GM21723 (cell line): ENCODE measurements around the gene LAPTM4A.
"Not testable (repeated sequence)": the region's sequence is repeated elsewhere in the genome, so short reads cannot be mapped to it uniquely, and the experiment has no call there.

ENCODE experiments used
- ATAC-seq: cut with Tn5 transposase; IDR thresholded peaks from one replicate; pipeline ENCODE4 v1.9.1; 2021; ENCODE audit warnings: mild to moderate bottlenecking, moderate library complexity; ENCODE audit not compliant: unreplicated experiment

The LAPTM4A gene

GRCh38 chr2:20052861-20053281, 1.4 kb upstream of the LAPTM4A start:
- ATAC-seq = no peak

- no peak for ATAC-seq
Measured at GRCh38 chr2:20052229-20052851, 912 bp upstream of the LAPTM4A start.

- ATAC-seq = peak; percentile 30
Measured at GRCh38 chr2:20050646-20051531, 539 bp downstream of the LAPTM4A start.

- no peak for ATAC-seq
Measured at GRCh38 chr2:20050104-20050645, 1.3 kb downstream of the LAPTM4A start.

GRCh38 chr2:20049637-20050036, 1.8 kb downstream of the LAPTM4A start:
- ATAC-seq = no peak

- ATAC-seq = no peak
Measured at GRCh38 chr2:20048488-20049448, 2.7 kb downstream of the LAPTM4A start.

- not testable (repeated sequence) for ATAC-seq
Measured at GRCh38 chr2:20045712-20046292, 5.6 kb downstream of the LAPTM4A start.

GRCh38 chr2:20044778-20045177, 6.7 kb downstream of the LAPTM4A start:
- no peak for ATAC-seq

GRCh38 chr2:20042531-20042930, 8.9 kb downstream of the LAPTM4A start:
- ATAC-seq = no peak

GRCh38 chr2:20040489-20041172, 10.8 kb downstream of the LAPTM4A start:
- no peak for ATAC-seq

GRCh38 chr2:20037660-20038059, 13.8 kb downstream of the LAPTM4A start:
- no peak for ATAC-seq

- ATAC-seq = no peak
Measured at GRCh38 chr2:20035955-20036666, 15.3 kb downstream of the LAPTM4A start.

GRCh38 chr2:20034821-20035220, 16.6 kb downstream of the LAPTM4A start:
- ATAC-seq = no peak

- ATAC-seq = no peak
Measured at GRCh38 chr2:20034218-20034617, 17.2 kb downstream of the LAPTM4A start.

- no peak for ATAC-seq
Measured at GRCh38 chr2:20033322-20033721, 18.1 kb downstream of the LAPTM4A start.

GRCh38 chr2:20030224-20030623, 21.2 kb downstream of the LAPTM4A start:
- ATAC-seq = no peak

- ATAC-seq = no peak
Measured at GRCh38 chr2:20027705-20028434, 23.6 kb downstream of the LAPTM4A start.

- no peak for ATAC-seq
Measured at GRCh38 chr2:20027260-20027677, 24.2 kb downstream of the LAPTM4A start.
